A549 (cell line): ENCODE measurements around the gene TAX1BP1.

Experiments used
- EP300 ChIP-seq, 2 experiments: fragments of >200 bp; sonication (Bioruptor Twin); formaldehyde crosslinking; IDR thresholded peaks; 2 replicates in 1 of 2; 3 replicates in 1 of 2; pipeline ENCODE4 v1.6.1; 2016 to 2017
- FOSL2 ChIP-seq, 2 experiments: fragments of 450-650 bp in 1 of 2; fragments of >200 bp in 1 of 2; sonication (Bioruptor Twin) in 1 of 2; formaldehyde crosslinking; IDR thresholded peaks; 2 replicates each; pipeline versions ENCODE4 v1.5.0 to v1.6.1; 2016 to 2020; ENCODE audit warnings: mild to moderate bottlenecking in 1 of 2, moderate library complexity in 1 of 2
- MYC ChIP-seq: IDR thresholded peaks from 2 replicates; pipeline ENCODE4 v1.6.1; 2012; ENCODE audit warnings: mild to moderate bottlenecking, inconsistent platforms, low read length, improper control_type of control experiment, borderline replicate concordance
- NFE2L2 ChIP-seq: fragments of 150-350 bp; conservative IDR thresholded peaks from 2 replicates; pipeline ENCODE4 v1.6.1; 2014; ENCODE audit warnings: low read length
- POLR2A ChIP-seq: IDR thresholded peaks from 2 replicates; pipeline ENCODE4 v1.6.1; 2012; ENCODE audit warnings: mild to moderate bottlenecking, low read length
- RFX5 ChIP-seq: fragments of 450-650 bp; IDR thresholded peaks from 2 replicates; pipeline ENCODE4 v1.7.1; 2014; ENCODE audit warnings: antibody characterized with exemption, mild to moderate bottlenecking, moderate library complexity
- ZFP36 ChIP-seq: fragments of 450-650 bp; IDR thresholded peaks from 2 replicates; pipeline ENCODE4 v1.6.1; 2014; ENCODE audit warnings: borderline replicate concordance; ENCODE audit not compliant: partially characterized antibody
- TF ChIP-seq, protein P1 (sequence below): fragments of 250-450 bp; sonication (Bioruptor Pico); IDR thresholded peaks from 2 replicates; pipeline ENCODE4 v1.5.0; 2021; ENCODE audit warnings: mild to moderate bottlenecking, moderate library complexity, borderline replicate concordance
- TF ChIP-seq, protein P2 (sequence below): fragments of >200 bp; sonication (Bioruptor Twin); formaldehyde crosslinking; IDR thresholded peaks from 3 replicates; pipeline ENCODE4 v1.5.1; 2016
- TF ChIP-seq, protein P3 (sequence below): fragments of 450-650 bp; IDR thresholded peaks from 2 replicates; pipeline ENCODE4 v1.6.1; 2014; ENCODE audit warnings: antibody characterized with exemption

DNA sequence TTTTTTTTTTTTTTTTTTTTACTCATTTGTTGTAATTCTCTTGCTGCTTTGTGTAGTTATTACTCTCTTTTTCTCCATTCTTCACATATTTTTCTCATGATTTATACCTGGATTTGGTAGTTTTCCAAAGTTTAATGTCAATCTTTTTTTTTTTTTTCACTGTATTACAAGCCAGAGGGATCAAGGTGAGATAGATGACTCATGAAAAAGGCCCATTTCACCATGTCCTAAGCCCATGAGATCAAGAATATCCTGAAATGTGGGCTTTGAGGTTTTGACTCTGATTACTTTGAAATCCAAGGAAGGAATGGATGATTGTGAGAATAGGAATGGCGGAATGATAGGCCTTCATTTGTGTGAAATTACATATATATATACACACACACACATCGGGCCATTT lies 31.1 kb downstream of the TAX1BP1 start:
- TF ChIP-seq ZFP36 (no peak), NFE2L2 (no peak), POLR2A (no peak), RFX5 (no peak), EP300 (IDR thresholded peaks at IDR 0.05) (no peak), MYC (no peak), FOSL2 (IDR thresholded peaks at IDR 0.05) (no peak), FOSL2 (CRISPR knock-in tag; IDR thresholded peaks at IDR 0.05) (no peak; the same call in 1 of the 2 replicates)
- TF ChIP-seq, protein P1, sequence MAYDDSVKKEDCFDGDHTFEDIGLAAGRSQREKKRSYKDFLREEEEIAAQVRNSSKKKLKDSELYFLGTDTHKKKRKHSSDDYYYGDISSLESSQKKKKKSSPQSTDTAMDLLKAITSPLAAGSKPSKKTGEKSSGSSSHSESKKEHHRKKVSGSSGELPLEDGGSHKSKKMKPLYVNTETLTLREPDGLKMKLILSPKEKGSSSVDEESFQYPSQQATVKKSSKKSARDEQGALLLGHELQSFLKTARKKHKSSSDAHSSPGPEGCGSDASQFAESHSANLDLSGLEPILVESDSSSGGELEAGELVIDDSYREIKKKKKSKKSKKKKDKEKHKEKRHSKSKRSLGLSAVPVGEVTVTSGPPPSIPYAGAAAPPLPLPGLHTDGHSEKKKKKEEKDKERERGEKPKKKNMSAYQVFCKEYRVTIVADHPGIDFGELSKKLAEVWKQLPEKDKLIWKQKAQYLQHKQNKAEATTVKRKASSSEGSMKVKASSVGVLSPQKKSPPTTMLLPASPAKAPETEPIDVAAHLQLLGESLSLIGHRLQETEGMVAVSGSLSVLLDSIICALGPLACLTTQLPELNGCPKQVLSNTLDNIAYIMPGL (CRISPR knock-in tag): no peak
- TF ChIP-seq, protein P2, sequence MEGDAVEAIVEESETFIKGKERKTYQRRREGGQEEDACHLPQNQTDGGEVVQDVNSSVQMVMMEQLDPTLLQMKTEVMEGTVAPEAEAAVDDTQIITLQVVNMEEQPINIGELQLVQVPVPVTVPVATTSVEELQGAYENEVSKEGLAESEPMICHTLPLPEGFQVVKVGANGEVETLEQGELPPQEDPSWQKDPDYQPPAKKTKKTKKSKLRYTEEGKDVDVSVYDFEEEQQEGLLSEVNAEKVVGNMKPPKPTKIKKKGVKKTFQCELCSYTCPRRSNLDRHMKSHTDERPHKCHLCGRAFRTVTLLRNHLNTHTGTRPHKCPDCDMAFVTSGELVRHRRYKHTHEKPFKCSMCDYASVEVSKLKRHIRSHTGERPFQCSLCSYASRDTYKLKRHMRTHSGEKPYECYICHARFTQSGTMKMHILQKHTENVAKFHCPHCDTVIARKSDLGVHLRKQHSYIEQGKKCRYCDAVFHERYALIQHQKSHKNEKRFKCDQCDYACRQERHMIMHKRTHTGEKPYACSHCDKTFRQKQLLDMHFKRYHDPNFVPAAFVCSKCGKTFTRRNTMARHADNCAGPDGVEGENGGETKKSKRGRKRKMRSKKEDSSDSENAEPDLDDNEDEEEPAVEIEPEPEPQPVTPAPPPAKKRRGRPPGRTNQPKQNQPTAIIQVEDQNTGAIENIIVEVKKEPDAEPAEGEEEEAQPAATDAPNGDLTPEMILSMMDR: no peak
- TF ChIP-seq, protein P3, sequence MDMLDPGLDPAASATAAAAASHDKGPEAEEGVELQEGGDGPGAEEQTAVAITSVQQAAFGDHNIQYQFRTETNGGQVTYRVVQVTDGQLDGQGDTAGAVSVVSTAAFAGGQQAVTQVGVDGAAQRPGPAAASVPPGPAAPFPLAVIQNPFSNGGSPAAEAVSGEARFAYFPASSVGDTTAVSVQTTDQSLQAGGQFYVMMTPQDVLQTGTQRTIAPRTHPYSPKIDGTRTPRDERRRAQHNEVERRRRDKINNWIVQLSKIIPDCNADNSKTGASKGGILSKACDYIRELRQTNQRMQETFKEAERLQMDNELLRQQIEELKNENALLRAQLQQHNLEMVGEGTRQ: no peak
